Dendritic cell treated with granulocyte-macrophage colony-stimulating factor and Interleukin-4, amounts not matched to agents 40 ng/mL and 50 ng/mL, for 4 days (primary cell): ENCODE data around the gene CSRP1.

Experiments used
- H3K27ac Mint-ChIP-seq: one replicate; pipeline ENCODE4 v1.8.0; 2022; ENCODE audit warnings: mild to moderate bottlenecking, mixed read lengths
- H3K27me3 Mint-ChIP-seq: one replicate; pipeline ENCODE4 v1.8.0; 2022; ENCODE audit warnings: mild to moderate bottlenecking, mixed read lengths
- H3K36me3 Mint-ChIP-seq: one replicate; pipeline ENCODE4 v1.8.0; 2022; ENCODE audit warnings: low read depth, mixed read lengths
- H3K4me1 Mint-ChIP-seq: one replicate; pipeline ENCODE4 v1.8.0; 2022; ENCODE audit warnings: low read depth, mixed read lengths
- H3K4me3 Mint-ChIP-seq: one replicate; pipeline ENCODE4 v1.8.0; 2022; ENCODE audit warnings: mild to moderate bottlenecking, moderate library complexity, mixed read lengths
- H3K9me3 Mint-ChIP-seq: one replicate; pipeline ENCODE4 v1.8.0; 2022; ENCODE audit warnings: mixed read lengths
- intact Hi-C: fragments of 100-400 bp; cut with micrococcal nuclease; formaldehyde crosslinking; loops from one replicate; pipeline ENCODE4 v1.15.0; 2022

Gene CSRP1

DNA sequence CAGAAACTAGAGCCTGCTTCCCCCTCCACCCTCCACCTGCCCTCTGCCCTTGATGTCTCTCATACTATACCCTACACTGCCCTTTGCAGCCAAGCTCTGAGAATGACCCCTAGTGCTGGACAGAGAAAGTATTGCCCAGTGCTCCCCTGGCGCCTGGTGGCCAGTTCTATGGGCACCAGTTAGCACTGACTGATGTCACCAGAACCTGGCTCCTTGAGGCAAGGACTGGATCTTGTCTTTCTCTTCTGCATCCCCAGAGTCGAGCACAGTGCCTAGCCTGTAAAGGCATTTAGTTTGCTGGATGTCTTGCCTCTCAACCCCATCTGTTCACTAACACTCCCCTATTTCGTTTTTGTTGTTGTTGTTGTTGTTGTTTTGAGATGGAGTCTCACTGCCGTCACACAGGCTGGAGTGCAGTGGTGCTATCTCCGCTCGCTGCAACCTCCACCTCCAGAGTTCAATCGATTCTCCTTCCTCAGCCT is 43.8 kb downstream of the CSRP1 start:
- no peak overlapping the region for H3K27ac Mint-ChIP-seq
- peaks cover 15% of the 10 kb centered on the region for H3K27me3 Mint-ChIP-seq
- H3K4me3 Mint-ChIP-seq = no peak overlapping the region
- peaks cover 10% of the 10 kb centered on the region for H3K36me3 Mint-ChIP-seq
- H3K4me1 Mint-ChIP-seq = peaks cover 20% of the 10 kb centered on the region
- intact Hi-C loops = no loop called here
- H3K9me3 Mint-ChIP-seq = no peaks in the 10 kb centered on the region

DNA sequence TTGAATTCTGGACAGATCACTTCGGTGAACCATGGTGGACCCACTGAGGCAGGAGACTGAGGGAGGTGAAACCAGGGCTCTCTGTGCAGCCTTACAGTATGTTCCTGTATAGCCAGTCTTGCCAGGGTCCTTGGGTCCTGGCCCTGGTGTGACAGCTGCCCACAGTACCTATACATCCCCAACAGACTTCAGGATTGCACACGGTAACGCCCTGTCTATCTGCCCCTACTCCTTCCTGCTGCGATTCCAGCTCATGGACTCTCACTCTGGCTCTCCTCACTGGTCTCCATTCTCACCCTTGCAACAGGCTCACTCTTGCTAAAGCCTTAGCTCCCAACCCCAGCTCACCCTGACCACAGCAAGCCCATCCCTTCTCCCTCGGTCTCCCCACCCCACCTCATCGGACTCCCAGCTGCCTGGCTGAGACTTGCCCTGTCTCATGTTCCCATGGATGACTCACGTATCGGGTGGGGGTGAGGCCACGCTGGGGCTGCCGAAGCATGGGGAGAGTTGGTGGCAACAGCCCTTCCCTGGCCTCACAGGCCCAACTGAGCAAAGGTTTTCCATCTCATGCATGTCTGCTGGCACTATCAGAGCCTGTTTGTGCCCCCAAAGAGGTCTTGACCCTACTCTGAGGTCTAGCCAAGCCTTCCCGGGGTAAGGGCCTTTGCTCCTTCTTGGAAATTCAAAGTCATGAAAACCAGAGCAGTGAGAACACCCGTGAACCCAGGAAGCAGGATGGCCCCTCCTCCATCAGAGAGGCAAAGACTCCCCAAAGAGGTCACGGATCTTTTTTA is 45.1 kb downstream of the CSRP1 start:
- Mint-ChIP-seq H3K4me3 (no peak overlapping the region), H3K27ac (no peak overlapping the region), H3K4me1 (peaks cover 22% of the 10 kb centered on the region), H3K9me3 (no peaks in the 10 kb centered on the region), H3K36me3 (peaks cover 10% of the 10 kb centered on the region), H3K27me3 (peaks cover 6% of the 10 kb centered on the region)
- intact Hi-C loops = no loop called here

DNA sequence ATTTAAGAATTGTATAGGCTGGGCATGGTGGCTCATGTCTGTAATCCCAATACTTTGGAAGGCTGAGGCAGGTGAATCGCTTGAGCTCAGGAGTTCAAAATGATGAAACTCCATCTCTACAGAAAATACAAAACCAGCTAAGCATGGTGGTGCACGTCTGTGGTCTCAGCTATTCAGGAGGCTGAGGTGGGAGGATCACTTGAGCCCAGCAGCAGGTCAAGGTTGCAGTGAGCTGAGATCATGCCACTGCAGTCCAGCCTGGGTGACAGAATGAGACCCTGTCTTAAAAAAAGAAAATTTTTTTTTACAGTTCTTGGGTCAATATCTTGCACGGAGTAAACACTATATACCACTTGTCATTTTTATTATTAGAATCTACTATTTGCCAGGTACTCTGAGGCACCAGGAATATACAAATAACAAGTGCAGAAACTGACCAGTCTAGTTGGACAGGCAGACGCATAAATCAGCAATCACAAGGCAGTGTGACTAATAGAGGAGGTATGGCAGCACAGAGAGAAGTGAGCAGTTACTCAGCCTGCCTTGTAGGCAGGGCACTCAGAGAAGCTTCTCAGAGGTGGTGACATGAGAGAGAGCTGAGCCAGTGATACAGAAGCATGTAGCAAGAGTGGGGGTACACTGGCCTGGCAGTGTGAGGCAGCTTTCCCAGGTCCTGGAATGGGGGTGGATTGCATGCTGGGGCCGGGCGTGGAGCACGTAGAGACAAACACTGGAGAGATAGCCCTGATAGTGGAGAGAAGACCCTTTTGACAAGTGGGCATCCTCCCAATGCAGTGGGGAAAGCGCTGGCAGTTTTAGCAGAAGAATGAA is 45.9 kb downstream of the CSRP1 start:
- no peaks in the 10 kb centered on the region for H3K9me3 Mint-ChIP-seq
- no peak overlapping the region for H3K4me3 Mint-ChIP-seq
- H3K27me3 Mint-ChIP-seq = peaks cover 6% of the 10 kb centered on the region
- intact Hi-C loops = no loop called here
- H3K4me1 Mint-ChIP-seq = peaks cover 23% of the 10 kb centered on the region
- no peak overlapping the region for H3K27ac Mint-ChIP-seq
- peaks cover 10% of the 10 kb centered on the region for H3K36me3 Mint-ChIP-seq

DNA sequence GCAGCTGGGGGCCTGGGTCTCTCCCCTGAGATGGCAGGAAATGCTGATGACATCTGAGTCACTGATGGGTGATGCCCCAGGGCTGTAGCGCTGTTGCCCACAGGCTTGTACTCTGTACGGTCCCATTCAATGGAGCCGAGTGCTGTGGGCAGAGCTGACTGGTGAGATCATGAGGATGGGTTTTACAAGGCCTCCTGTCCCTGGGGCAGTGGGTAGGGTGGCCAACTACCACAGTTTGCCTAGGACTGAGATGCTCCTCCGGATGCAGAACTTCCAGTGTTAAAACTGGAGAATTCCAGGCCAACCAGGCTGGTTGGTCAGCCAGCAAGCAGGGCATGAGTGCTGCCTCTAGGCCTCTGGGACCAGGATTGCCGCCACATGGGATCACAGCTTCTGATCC is 47.1 kb downstream of the CSRP1 start:
- no peaks in the 10 kb centered on the region for H3K36me3 Mint-ChIP-seq
- peaks cover 31% of the 10 kb centered on the region for H3K4me1 Mint-ChIP-seq
- intact Hi-C loops = no loop called here
- H3K27ac Mint-ChIP-seq = no peak overlapping the region
- H3K9me3 Mint-ChIP-seq = no peaks in the 10 kb centered on the region
- H3K27me3 Mint-ChIP-seq = peaks cover 6% of the 10 kb centered on the region
- H3K4me3 Mint-ChIP-seq = no peak overlapping the region

DNA sequence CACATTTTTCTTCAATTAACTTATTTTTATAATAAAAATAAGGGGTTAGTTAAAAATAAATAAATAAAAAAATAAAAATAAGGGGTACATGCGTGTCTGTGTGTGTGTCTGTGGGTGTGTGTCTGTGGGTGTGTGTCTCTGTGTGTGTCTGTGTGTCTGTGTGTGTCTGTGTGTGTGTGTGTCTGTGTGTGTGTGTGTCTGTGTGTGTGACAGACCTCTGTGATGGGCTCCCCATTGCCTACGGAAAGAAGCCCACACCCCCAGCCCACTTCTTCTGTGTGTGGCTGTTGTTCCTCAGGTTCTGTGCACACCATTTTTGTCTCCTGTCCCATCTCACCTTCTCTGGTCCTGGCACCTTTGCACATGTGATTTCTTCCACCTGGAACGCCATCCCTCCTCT is 47.9 kb downstream of the CSRP1 start:
- Mint-ChIP-seq H3K27me3 (peaks cover 10% of the 10 kb centered on the region), H3K4me1 (peaks cover 33% of the 10 kb centered on the region), H3K9me3 (no peaks in the 10 kb centered on the region), H3K27ac (no peak overlapping the region), H3K36me3 (no peaks in the 10 kb centered on the region), H3K4me3 (no peak overlapping the region)
- intact Hi-C loops = no loop called here

DNA sequence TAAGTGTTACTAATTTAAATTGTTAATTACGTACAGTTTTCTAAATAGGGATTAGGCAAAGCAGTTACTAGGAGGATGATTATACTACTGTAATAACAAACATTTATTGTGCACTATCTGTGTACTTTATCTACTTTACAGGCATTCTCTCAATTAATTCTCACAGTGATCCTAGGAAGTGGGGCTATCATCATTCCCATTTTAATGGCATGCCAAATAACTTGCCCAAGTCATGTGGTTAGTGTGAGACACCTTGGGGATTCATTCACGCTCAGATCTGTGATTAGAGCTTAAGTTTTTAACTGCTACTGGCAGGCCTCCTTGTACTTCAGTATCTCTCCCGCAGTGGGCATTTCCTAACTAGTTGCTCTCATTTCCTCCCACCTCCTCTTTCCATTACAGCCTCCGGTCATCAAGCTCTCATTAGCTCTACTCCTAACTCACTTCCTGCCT is 49.4 kb downstream of the CSRP1 start:
- peaks cover 45% of the 10 kb centered on the region for H3K4me1 Mint-ChIP-seq
- no peaks in the 10 kb centered on the region for H3K9me3 Mint-ChIP-seq
- peaks cover 8% of the 10 kb centered on the region for H3K27me3 Mint-ChIP-seq
- no peaks in the 10 kb centered on the region for H3K36me3 Mint-ChIP-seq
- H3K4me3 Mint-ChIP-seq = no peak overlapping the region
- intact Hi-C loops = no loop called here
- no peak overlapping the region for H3K27ac Mint-ChIP-seq

DNA sequence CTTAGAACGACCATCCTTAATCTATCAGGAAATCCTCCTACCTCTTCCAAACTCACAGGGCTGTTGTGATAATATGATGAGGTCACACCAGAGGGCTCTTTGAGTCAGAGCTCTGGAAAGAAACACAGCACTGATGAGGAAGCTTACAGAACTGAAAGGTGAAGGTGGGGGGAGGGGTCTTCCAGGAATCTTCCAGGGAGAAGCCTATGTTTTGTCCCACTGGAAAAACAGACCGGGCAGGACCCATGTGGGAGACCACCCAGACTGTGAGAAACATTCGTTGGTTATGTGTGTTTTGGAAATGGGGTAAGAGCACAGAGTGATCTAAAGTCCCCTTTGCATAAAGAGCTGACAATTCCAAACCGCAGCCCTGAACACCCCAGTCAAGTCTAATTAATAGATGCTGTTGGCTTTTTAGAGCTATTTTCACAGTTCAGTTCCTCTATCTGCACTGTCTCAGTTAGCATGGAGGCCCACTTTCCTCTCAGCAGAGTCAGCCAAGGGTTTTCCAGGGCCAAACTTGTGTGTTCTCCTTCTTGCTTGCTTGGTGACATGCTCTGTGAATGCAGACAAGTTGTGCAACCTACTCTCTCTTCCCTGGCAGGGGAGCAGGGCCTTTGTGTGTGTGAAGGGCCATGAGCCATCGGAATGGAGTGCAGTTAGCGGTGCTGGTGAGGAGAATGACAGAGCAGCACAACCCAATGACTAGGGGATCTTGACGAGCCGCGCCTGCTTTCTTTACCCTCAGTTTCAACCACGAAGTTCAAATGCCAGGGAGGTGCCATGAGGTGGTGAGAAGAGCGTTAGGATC is 50.2 kb downstream of the CSRP1 start:
- Mint-ChIP-seq H3K4me3 (no peak overlapping the region), H3K27ac (peak overlapping the region; percentile 12), H3K9me3 (no peaks in the 10 kb centered on the region), H3K4me1 (peaks cover 51% of the 10 kb centered on the region), H3K36me3 (no peaks in the 10 kb centered on the region), H3K27me3 (peaks cover 8% of the 10 kb centered on the region)
- intact Hi-C loops = no loop called here

DNA sequence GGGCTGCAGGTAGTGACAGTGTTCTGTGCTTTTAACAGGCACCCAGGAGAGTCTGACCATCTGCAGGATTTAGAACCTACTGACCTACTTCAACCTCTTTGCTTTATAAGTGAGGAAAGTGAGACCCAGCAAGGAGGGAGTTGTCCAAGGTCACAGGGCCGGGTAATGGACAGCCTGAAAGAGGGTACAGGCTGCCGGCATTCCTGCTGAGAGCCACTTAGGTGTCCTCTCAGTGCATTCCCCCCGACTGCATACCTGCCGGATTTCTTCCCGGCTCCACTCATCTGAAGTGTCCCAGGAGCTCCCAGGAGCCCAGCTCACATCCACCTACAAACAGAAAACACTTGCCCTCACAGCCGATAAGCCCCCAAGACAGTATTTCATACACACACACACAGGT is 51.8 kb downstream of the CSRP1 start:
- intact Hi-C loops = no loop called here
- no peaks in the 10 kb centered on the region for H3K9me3 Mint-ChIP-seq
- H3K27ac Mint-ChIP-seq = no peak overlapping the region
- no peak overlapping the region for H3K4me3 Mint-ChIP-seq
- no peaks in the 10 kb centered on the region for H3K36me3 Mint-ChIP-seq
- H3K4me1 Mint-ChIP-seq = peaks cover 58% of the 10 kb centered on the region
- H3K27me3 Mint-ChIP-seq = peaks cover 10% of the 10 kb centered on the region

DNA sequence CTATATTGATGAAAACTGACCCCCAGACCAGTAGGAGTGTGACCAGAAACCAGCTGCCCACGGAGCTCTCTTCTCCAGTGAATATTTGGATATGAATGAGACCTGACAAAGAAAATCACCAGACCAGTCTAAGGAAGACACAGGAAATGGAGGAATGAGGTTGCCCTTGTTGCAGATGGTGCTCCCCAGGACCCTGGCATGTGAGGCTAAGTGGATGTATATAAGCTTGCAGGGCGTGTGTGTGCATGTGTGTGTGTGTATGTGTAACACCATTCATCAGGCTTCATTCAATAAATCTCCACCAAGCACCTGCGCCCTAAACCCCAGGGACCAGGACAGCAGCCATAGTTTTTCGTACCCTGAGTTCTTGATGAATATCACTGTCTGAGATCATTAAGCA is 52.3 kb downstream of the CSRP1 start:
- no peak overlapping the region for H3K4me3 Mint-ChIP-seq
- intact Hi-C loops = no loop called here
- no peaks in the 10 kb centered on the region for H3K9me3 Mint-ChIP-seq
- H3K4me1 Mint-ChIP-seq = peaks cover 63% of the 10 kb centered on the region
- H3K27ac Mint-ChIP-seq = no peak overlapping the region
- no peaks in the 10 kb centered on the region for H3K36me3 Mint-ChIP-seq
- peaks cover 10% of the 10 kb centered on the region for H3K27me3 Mint-ChIP-seq

DNA sequence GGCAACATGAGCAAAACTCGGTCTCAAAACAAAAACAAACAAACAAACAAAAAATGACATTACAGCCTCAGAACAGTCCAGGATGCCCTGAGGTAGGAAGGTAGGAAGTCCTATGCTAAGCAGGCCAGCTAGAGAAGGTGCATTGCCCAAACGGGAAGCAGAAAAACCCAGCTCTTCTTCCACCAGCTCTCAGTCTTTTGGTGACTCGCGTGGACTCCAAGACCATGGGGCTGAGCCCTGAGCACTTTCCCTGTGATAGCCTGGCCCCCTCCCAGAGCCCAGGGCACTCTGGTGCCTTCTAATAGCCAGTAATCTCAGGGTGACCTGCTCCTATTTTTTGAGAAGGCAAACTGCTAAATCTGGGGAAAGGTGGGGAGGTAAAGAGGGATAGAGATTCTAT is 54.1 kb downstream of the CSRP1 start:
- peaks cover 12% of the 10 kb centered on the region for H3K27me3 Mint-ChIP-seq
- no peaks in the 10 kb centered on the region for H3K9me3 Mint-ChIP-seq
- H3K4me3 Mint-ChIP-seq = no peak overlapping the region
- peaks cover 65% of the 10 kb centered on the region for H3K4me1 Mint-ChIP-seq
- H3K27ac Mint-ChIP-seq = no peak overlapping the region
- no peaks in the 10 kb centered on the region for H3K36me3 Mint-ChIP-seq
- intact Hi-C loops = no loop called here

DNA sequence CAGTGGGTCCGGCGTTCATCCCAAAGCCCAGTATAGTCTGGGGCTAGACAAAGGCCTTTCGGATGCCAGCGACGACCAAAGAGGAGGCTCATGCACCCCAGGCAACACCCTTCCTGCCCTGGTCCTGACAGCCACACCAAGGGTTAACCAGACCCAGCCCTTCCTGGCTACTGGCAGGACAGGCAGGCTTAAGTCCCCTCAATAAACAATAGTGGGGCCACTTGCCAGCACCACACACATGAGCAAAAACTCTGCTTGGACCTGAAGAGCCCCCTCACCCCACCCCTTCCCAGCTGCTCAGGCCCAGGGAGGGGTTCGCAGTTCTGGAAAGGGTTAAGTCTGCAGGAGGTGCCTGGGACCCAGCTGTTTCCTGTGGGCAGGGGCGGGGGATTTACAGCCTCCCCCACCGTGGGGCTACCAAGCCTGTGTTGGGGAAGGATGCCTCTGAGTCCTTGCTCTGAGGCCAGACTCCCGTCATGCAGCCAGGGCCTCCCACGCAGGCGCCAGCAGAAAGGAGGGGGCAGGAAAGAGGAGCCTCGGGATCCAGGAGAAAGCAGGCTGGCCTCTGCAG is 56.1 kb downstream of the CSRP1 start:
- peak overlapping the region; percentile 8 for H3K4me3 Mint-ChIP-seq
- H3K9me3 Mint-ChIP-seq = no peaks in the 10 kb centered on the region
- H3K27ac Mint-ChIP-seq = peak overlapping the region; percentile 22
- intact Hi-C loops = no loop called here
- H3K4me1 Mint-ChIP-seq = peaks cover 51% of the 10 kb centered on the region
- H3K36me3 Mint-ChIP-seq = no peaks in the 10 kb centered on the region
- H3K27me3 Mint-ChIP-seq = peaks cover 12% of the 10 kb centered on the region

DNA sequence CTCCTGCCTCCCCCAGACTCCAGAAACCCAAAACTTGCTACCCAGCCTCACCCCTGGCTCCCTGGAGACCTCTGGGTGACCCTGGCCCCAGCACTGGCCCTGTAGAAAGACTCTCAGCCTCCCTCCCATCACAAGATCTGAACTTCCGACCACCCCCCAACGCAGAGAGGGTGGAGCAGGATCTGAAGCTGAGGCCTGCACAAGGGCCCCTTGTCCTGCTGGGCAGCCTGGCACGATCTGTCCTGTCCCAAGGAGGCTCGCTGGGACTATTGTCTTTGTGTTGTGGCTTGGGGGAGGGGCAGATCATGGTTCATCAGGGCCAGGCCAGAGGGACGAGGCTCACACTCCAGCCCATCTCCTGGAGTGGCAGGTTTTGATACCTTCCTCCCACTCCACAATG is 57.9 kb downstream of the CSRP1 start:
- peaks cover 40% of the 10 kb centered on the region for H3K4me1 Mint-ChIP-seq
- intact Hi-C loops = loop anchor here (1.0 kb wide), 2 partner anchors 31 to 64 kb away; no protein-coding TSS in a partner anchor
- no peaks in the 10 kb centered on the region for H3K36me3 Mint-ChIP-seq
- H3K27me3 Mint-ChIP-seq = peaks cover 9% of the 10 kb centered on the region
- no peak overlapping the region for H3K4me3 Mint-ChIP-seq
- no peak overlapping the region for H3K27ac Mint-ChIP-seq
- no peaks in the 10 kb centered on the region for H3K9me3 Mint-ChIP-seq
